Stimulated activated CD8-positive, alpha-beta memory T cell treated with anti-CD3 and anti-CD28 coated beads, Interleukin-4, amount 100 ng/mL, for 1 hour (primary cell): Measurements from ENCODE around the gene FAM111A.

Source experiments
- DNase-seq, 2 donors: peaks; one replicate each; pipeline ENCODE4 v3.0.0-alpha.2; 2020; ENCODE audit warnings: low read depth in 2 of 2, low spot score in 1 of 2

Gene FAM111A

GRCh38 chr11:59198726-59199125, 56.1 kb downstream of the FAM111A start:
- DNase-seq, result no peak

DNA sequence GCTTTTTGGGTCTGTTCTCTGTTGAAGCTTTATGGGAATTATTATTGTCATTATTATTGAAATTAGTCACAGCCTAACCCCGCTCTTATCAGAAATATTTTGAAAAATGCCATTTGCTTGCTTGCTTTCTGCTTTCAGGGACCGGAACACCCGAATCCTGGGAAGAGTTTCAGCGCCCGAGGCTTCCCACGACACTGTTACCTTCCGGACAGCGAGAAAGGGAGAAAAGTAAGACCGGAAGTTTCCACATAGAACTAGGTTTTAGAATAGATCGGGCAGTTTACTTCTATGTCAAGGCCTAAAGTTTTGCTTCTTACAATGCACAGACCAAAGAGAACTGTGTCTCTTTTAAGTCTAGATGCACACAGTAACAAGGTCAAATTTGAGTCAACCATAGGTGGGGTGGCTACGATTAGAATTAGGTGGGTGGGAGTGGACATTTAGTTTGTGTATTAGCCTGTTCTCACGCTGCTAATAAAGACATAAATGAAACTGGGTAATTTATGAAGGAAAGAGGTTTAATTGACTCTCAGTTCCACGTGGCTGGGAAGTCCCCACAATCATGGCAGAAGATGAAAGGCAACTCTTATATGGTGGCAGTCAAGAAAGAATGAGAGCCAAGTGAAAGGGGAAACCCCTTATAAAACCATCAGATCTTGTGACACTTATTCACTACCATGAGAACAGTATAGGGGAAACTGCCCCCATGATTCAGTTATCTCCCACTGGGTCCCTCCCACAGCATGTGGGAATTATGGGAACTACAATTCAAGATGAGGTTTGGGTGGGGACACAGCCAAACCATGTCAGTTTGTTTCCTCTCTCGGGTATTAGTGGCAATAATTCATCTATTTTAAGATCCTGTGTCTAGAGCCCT, 57.1 kb downstream of the FAM111A start:
- DNase-seq, result no peak

- no peak for DNase-seq
Observed at GRCh38 chr11:59200423-59200746, 57.7 kb downstream of the FAM111A start.

DNA sequence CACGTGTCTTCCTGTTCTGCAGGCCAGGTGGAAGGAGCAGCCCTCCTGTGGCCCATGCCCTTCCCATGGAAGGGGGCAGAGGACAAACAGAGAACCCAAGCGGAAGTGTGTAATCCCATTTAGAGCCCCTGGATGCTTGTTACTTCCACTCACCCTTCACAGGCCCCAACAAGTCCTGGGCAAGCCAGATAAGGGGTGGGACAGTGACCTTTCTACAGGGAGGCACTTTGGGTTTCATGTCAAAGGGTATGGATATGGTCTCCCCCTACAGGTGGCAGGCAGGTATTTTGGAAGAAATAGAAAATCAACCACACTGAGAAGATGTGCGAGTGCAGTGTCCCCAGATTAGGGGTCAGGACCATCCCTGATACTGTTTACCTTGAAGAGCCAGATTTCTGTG, 58.7 kb downstream of the FAM111A start:
- DNase-seq, result no peak
